ENCODE results near the gene TNFAIP8L3.
"Not testable (repeated sequence)": the region's sequence is repeated elsewhere in the genome, so short reads cannot be mapped to it uniquely, and the experiment has no call there.

TNFAIP8L3 gene

DNA sequence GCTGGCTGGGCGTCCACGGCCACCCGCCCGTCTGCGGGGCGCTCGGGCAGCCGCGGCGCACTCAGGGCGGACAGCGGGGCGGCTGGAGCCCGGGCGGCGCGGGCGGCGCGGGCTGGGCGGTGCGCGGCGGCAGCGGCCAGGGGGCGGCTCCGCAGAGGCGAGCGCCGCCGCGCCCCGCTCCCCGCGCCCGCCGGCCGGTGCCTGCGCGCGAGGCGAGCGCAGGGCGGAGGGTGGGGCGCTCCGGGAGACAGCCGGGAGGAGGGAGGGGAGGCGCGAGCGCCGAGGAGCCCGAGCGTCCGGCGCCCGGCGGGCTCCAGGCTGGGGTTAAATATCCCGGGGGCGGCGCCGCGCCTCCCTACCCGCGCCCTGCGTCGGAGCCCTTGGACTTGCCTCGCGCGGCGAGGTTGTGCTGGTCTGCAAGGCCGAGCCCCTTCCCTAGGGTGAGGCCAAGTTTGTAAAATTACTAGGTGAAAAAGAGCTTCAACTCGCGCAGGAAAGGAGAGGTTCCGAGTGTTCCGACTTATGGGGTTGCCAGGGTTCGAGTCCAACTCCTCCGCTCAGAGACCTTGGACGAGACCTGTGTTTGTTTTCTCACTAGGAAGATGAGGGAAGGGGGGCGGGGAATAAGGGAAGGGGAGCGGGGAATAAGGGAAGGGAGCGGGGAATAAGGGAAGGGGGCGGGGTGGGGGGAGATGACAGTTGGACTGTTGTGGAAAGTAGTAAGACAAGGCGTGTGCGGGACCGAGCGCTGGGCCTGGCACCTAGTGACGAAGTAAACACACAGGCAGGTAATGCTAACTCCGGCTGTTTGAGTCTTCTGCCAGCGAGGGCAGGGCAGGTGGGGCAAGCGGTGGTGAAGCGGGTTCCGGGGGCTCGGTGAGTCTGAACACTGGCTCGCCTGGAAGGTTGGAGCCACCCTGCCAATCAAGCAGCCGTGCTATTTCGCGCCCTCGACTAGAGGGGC lies at the start of gene TNFAIP8L3:
TSS of gene TNFAIP8L3 (minus strand) at position 301 of the 964 bp plus-strand sequence. CDS start 311 bp downstream, outside the sequence.
- peak in 7 of 56 donors; percentile 6 to 38 (median 21) for DNase-seq

DNA sequence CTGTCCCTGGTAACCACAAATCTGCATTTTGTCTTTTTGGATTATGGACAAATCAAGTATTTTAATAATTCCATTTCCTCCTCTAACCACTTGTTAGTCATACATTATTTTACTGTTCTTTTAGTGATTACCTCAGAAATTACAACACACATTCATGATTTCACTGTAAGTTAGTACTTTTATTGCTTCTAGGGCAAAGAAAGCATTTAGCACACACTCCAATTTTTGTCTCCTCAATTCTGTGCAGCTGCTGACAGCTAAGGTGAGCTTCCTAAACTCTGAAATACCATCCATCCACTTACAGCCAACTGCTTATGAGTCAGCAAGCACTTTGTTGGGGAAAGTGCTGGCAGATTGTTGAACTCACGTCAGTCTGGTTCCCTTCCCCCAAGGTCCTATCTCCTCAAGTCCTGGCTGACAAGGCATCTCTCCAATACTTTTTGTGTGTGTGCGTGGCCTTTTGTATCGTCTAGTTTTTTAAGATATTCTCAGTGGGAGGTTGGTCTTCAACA lies 49.4 kb upstream of the TNFAIP8L3 start:
- DNase-seq, result no peak

- DNase-seq, result not testable (repeated sequence)
Observed at GRCh38 chr15:51140347-51140746, 45.6 kb upstream of the TNFAIP8L3 start.

DNA sequence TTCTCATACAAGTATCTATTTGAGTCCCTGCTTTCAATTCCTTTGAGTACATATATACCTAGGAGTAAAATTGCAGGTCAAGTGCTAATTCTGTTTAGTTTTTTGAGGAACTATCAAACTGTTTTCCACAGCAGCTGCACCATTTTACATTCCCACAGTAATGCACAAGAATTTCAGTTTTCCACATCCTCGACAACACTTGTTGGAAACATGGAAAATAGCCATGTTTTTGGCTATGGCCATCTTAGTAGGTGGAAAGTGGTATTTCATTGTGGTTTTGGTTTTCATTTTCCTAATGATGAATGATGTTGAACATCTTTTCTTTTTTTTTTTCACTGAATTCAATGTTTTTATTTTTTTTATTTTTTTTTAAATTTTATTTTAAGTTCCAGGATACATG lies 44.4 kb upstream of the TNFAIP8L3 start:
- DNase-seq, result no peak

GRCh38 chr15:51137880-51138430 lies 43.2 kb upstream of the TNFAIP8L3 start:
- no peak for DNase-seq

DNA sequence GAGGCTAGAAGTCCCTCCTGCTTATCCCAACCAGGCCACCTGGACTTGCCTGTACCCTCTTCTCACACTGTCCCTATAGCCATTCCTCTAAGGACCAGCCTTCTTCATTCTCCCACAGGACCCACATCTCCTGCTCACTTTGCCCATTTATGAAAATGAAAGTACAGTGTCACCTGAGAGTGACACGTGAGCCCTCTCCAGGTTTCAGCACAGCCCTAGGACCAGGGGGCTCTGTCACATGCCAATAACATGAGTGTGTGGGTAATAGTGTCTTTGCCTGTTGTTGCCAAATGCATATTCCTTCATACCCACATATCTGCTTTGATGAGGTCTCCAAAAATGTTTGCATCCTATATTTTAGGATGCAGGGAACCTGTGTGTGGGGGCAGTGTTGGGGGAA lies 42.3 kb upstream of the TNFAIP8L3 start:
- DNase-seq, result no peak

- DNase-seq, result no peak
Observed at GRCh38 chr15:51135276-51135675, 40.6 kb upstream of the TNFAIP8L3 start.

GRCh38 chr15:51134416-51135199 lies 39.9 kb upstream of the TNFAIP8L3 start:
- no peak for DNase-seq

DNA sequence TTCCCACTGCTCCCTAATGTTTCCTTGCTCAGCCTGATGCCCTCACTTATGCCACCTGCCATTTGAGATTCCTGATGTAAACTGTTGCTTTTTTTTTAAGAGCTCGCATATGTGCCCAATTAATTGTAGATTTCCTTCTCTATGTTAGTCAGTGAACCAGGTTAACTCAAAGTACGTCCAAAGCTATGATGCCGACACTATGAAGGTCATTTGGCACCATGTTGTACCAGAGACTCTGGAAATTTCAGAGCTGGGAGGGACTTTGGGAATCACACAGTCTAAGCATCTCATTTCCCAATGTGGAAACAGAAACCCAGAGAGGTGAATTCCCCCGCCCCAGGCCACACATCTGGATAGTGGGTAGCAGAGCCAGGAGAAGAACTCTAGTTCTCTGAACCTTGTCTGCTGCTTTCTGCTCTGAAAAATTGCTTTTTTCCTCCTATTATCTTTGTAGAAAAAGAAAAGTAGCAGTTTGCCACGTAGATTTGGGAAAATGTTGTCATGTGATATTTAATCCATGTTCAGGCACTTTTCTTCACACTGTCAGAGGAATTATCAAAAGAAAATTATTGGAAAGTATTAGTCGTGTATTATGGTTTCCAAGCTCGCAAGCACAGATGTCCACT lies 38.5 kb upstream of the TNFAIP8L3 start:
- peak in 2 of 56 donors; percentile 7 to 35 for DNase-seq

DNA sequence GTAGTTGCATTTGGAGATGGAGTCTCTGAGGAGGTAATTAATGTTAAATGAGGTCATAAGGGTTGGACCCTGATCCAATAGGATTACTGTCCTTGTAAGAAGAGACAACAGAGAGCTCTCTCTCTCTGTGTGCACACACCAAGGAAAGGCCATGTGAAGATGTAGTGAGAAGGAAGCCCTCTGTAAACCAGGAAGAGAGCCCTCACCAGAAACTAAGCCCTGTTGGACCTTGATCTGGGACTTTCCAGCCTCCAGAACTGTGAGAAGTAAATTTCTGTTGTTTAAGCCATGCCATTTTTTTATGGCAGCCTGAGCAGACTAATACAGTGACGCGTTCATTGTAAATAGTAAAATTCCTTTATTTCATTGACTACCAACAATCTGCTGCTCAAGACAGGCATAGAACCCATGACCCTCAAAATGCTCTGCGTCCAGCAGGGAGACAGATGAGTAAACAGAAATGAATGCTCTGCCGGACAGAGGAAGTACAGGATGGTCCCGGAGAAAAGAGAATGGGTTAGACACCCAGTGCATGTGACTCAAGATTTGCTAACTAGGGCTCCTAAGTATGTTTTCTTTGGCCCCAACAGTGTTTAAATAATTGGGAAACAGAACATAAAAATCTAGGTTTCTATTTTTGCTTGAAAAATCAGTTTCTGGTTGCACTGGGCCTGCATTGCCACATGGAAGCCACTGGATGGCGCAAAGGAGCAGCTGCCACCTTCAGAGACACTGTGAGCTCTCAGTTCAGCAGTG lies 37.9 kb upstream of the TNFAIP8L3 start:
- DNase-seq, result peak in 25 of 56 donors; percentile 7 to 68 (median 33)

DNA sequence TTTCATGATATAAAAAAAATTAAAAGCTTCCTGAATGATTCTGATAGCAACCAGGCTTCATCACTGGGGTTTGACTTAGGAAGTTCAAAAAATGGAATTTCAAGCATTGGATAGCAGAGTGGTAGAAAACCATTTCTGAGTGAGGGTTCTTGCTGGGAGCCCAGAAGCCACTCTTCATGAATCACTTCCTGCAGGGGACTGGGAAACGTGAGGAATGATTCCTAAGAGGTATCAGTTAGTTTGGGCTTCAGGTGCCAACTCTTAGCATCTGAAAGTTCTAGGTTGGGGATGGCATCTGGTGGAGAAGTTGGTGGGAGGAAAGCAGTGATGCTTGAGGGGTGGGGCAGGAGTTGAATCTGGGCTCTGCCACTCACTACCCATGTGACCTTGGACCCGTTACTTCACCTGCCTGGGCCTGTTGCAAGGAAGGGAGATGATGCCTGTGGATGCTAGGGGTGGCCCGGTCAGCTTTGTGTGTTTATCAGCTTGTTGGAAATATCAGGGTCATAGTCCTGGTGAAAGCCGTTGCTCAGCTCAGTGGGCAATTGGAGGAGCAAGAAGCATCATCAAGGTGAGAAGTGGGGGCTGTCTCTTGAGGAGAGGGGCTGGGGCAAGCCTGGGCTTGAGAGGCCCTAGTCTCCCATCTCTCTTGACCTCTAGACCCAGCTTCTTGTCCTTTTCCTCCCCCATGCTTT lies 37.0 kb upstream of the TNFAIP8L3 start:
- no peak for DNase-seq

GRCh38 chr15:51130344-51130743 lies 35.6 kb upstream of the TNFAIP8L3 start:
- no peak for DNase-seq

- DNase-seq, result no peak
Observed at GRCh38 chr15:51129535-51130188, 35.0 kb upstream of the TNFAIP8L3 start.

GRCh38 chr15:51128701-51129100 lies 34.0 kb upstream of the TNFAIP8L3 start:
- DNase-seq, result no peak

DNA sequence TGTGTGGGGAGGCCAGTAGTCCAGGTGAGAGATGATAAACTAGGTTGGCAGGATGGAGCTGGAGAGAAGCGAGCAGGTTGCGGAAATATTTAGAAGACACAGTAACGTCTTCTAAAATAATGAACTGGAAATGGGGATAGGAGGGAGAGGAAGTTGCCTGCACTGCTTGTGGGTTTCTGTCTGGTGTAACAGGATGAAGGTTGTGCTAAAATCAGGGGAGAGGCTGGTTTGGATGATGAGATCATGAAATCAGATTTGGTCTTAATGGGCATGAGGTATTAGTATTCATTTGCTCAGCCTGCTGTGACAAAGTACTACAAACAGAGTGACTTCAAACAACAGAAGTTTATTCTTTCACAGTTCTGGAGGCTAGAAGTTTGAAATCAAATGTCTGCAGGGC lies 32.1 kb upstream of the TNFAIP8L3 start:
- no peak for DNase-seq

GRCh38 chr15:51123002-51123401 lies 28.3 kb upstream of the TNFAIP8L3 start:
- not testable (repeated sequence) for DNase-seq

GRCh38 chr15:51121631-51122225 lies 27.0 kb upstream of the TNFAIP8L3 start:
- no peak for DNase-seq

DNA sequence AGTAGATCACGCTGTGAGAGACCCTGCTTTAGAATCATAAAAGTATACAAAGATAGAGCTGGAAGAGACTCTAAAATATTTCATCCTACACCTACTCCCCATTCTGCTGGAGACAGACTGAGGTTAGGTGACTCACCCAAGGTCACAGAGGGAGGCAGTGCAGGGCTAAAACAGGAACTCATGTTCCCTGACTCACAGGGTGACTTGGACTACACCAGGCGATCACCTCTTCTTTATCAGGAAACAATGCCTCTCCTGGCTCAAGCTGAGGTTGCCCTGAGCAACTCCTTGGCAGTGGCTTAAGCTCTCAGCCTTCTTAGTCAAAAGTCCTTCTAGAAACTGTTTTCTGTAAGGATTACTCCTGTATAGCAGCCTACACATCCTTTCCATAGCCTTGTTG lies 26.4 kb upstream of the TNFAIP8L3 start:
- DNase-seq, result peak in 2 of 56 donors; percentile 20 to 22

GRCh38 chr15:51119120-51119519 lies 24.4 kb upstream of the TNFAIP8L3 start:
- DNase-seq, result no peak
